ENCODE measurements around the gene OPN1MW2.
"Not testable (repeated sequence)": the region's sequence is repeated elsewhere in the genome, so short reads cannot be mapped to it uniquely, and the experiment has no call there.

Gene OPN1MW2

GRCh38 chrX:154263072-154263471 is 43.5 kb downstream of the OPN1MW2 start:
- not testable (repeated sequence) for DNase-seq (ENCODE audit: low read depth in 1 of 2, low spot score in 1 of 2)

GRCh38 chrX:154269245-154269644 is 49.7 kb downstream of the OPN1MW2 start:
- DNase-seq (ENCODE audit: low read depth in 1 of 2, low spot score in 1 of 2), result not testable (repeated sequence)
